GM18873 (cell line): ENCODE data around the gene KANK4.

ENCODE experiments used
- ATAC-seq: cut with Tn5 transposase; IDR thresholded peaks from one replicate; pipeline ENCODE4 v1.9.1; 2021; ENCODE audit warnings: mild to moderate bottlenecking, moderate library complexity, moderate number of reproducible peaks; ENCODE audit not compliant: unreplicated experiment, low FRiP score

KANK4 gene

GRCh38 chr1:62307895-62308492, 11.2 kb downstream of the KANK4 start:
- no peak for ATAC-seq

DNA sequence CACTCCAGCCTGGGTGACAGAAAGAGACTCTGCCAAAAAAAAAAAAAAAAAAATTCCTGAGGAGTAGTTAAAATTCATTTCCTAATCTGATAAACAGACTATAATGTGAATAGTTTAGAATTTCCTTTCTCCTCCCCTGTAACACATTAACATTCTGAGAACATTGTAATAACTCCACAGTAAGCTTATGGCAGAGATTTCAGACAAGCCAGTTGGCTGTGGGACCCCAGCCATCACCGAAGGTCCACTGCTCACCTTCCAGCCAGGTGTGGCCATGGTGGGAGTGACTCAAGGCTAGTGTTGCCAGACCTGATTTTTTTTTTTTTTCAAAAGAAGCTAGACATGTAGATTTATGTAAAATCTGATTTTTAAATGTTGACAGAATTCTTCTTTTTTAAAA, 11.8 kb downstream of the KANK4 start:
- no peak for ATAC-seq

DNA sequence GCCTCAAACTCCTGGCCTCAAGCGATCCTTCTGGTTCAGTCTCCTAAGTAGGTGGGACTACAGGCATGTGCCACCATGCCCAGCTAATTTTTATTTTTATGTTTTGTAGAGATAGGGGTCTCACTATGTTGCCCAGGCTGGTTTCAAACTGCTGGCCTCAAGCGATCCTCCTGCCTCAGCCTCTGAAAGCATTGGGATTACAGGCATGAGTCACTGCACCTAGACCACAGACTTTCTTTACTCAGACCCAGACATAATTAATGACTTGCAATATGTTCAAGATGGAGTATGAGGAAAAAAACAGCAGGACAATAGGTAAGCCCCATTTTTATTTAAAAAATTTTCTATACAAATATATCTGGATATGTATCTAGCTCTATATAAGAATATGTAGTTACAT, 13.2 kb downstream of the KANK4 start:
- ATAC-seq = no peak

GRCh38 chr1:62304975-62305374, 14.3 kb downstream of the KANK4 start:
- no peak for ATAC-seq

DNA sequence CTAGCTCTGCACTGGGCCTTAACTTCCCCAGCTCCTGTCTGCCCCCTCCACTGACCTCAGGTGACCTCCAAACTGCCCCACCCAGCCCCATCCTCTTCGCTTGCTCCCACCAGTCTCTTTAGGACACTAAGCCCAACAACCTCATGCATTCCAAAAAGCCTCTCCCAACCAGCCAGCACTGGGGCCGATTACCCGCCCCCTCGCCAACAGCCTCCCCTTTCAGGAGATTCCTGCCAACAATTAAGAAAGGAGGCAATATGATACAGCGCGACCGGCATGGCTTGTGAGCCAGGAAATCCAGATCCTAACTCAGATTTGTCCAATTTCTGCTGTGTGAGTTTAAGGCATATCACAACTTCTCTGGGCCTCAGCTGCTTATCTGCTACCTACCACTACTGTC, 14.7 kb downstream of the KANK4 start:
- no peak for ATAC-seq

GRCh38 chr1:62301726-62302390, 17.4 kb downstream of the KANK4 start:
- no peak for ATAC-seq

DNA sequence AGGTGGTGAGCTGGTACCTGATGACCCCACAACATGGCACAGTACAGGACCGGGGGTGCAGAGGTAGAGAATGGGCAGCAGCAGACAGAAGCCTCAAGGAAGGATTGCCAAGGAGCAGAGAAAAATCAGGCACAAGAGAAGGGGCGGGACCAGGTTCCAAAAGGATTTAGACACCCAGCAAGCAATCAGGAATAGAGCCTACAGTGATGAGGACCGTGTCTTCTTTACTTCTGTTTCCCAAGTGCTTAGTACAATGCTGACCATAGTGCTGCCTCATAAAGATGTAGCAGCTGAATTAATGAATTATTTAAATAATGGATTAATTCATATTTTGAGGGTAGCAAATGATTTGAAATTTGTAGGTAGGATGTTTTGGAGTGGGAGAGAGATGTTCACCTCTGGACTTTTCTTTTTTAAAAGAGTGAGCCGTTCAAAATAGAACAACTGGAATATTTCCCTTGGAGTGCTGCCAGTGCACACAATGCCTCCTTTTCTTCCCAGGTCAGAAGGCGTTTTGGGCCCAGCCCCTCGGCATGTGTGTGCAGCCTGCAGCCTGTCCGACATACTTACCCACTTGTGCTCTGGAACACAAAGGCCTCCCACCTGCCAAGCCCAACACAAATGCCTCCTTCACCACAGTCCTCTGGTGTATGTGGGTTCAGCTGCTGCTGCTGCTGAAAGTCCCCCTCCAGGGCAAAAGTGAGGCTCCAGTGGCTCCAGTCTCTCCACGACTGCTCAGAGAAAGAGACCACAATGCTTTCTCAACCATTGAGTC, 19.6 kb downstream of the KANK4 start:
- ATAC-seq = no peak

- no peak for ATAC-seq
These were observed 23.2 kb downstream of the KANK4 start for GRCh38 chr1:62295921-62296491.

DNA sequence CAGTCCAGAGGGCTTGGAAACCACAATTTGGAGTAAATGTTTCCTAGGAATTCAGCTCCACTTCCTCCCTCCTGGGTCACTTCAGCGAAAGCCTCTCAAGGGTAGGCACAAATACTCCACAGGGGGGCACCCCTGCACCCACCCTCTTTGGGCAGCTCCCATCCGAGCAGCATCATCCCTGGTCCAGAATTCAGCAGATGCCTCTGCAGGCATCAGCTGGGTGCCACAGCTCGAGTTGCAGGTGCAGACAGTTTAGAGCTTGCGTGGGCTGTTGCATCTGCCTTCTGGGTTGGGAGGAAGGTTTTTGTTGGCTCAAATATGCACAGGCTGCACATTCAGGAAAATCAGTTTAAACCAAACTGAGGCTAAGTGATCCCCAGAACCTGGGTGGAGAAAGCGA, 25.0 kb downstream of the KANK4 start:
- ATAC-seq = no peak

DNA sequence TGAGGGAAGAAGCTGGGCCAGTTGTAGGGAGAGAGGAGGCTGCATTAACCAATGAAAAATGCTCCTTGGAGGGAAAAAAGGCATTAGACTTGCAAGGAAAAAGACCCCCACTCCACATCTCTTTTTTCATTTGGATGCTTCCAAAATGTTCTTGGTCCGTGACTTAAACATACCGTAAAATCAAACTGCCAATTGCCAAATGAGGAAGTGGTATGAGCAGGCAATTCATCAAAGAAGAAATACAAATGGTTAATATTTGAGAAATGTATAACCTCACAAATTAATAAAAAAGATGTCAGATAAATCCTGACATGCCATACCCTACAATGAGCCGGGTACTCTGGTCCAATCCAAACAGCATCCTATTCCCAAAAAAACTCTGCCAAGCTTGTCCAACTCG, 30.6 kb downstream of the KANK4 start:
- ATAC-seq = no peak

DNA sequence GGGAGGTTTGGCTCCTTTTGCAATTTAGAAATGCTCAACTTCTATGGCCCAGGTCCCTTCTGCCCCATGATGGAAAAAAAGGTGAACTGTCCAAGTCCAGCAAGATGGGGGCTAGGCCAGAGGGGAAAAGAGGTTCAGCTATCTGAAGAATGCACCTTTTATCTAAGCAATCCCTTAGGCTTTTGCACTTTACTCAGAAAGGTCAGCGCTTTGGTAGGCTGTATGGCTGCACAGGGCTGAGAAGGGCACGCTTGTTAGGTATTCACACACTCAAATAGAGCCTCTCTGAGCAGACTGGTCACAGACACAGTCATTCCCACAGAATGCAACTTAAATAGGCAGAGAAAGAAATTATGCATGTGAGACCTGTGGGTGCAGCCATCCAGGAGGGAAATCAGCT, 31.0 kb downstream of the KANK4 start:
- no peak for ATAC-seq

DNA sequence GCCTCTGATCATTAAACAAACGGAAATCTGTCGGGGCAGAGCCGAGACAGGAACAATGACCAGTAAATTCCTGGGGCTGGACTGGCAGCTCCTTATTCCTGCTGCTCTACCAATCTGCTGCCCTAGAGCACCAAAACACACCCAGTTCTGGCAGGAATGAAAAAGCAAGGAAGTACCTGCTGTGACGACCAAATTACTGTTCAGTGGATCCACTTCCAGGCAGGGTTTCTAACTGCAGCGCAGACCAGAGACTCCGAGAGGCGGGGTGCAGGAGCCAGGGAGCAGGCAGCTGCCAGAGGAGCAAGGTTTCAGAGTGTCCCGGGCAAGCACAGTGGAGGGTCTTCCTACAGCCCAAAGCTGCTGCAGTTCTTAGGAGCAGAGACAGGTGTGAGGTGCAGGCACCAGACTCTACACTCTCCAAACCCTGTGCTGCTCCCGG, 32.4 kb downstream of the KANK4 start:
- no peak for ATAC-seq

GRCh38 chr1:62285984-62286785, 33.0 kb downstream of the KANK4 start:
- ATAC-seq = no peak

DNA sequence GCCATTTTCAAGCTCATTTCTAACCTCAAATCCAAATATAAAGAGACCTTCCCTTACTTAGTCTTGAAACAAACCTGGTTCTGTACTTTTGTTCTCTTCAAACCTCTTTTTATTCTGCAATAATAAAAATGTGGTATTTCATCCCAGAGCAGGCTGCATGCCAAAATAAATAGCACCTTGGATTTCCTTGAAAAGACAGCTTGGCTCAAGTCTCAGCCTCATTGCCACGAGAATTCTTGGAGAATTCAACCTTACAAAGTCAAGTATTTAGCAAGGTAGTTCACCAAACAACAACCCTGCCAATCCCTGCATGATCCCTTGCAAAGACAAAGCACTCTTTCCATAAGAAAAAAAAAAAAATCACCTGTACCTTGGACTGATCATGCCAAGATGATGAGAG, 33.8 kb downstream of the KANK4 start:
- no peak for ATAC-seq

DNA sequence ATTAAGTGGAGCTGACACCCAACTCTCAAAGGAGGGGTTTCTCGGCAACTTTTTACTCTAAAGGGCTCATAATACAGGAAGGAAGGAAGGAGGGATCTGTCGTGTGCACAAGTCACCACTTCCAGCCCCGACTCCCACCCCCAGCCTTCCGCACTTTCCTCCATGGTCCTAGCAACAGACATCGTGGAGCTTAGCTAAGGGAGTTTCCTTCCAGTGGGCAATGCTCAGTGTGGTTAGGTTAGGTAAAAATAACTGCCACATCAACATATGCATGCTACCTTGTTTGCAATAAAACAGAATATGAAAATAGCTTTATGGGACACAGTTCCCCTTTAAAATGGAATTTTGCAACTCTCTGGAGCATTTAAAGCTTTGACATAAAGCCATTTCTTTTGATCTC, 35.2 kb downstream of the KANK4 start:
- ATAC-seq = no peak

DNA sequence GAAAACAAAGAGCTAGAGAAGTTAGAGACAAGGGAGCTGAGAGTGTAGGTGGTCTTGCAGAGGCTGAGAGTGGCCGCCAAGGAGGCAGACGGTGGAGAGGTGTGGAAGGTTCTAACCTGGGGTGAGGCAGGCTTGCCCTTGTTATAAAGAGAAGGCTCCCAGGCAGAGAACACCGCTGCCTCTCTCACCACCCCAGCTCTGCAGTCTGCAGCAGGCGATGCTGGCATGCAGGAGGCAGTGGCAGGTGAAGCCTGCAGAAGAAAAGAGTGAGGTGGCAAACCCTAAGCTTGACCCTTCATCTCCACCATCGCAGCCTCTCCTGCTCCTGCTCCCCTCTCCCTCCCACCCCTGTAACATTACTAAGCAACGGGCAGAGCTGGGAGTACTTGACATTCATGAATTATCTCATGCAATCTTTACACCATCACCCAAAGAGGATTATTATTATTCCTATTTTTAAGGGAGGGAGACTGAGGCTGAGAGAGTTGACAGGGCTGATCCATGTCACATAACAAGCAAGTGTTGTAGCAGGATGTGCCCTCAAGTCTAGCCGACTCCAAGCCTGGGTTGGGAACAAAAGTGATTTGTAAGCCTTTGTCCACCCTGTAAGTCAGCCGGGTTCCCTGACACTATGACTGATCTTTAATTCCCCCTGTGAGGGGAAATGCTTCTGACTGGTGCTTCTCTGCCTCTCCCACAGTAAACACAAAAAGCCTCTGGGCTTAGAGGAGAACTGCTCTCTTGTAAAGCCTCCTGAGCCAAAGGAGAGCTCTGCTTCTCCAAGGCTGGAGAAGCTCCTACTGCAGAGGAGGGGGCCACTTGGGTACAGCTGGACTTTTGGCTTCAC, 36.1 kb downstream of the KANK4 start:
- ATAC-seq = no peak

GRCh38 chr1:62281922-62282555, 37.2 kb downstream of the KANK4 start:
- ATAC-seq = no peak

DNA sequence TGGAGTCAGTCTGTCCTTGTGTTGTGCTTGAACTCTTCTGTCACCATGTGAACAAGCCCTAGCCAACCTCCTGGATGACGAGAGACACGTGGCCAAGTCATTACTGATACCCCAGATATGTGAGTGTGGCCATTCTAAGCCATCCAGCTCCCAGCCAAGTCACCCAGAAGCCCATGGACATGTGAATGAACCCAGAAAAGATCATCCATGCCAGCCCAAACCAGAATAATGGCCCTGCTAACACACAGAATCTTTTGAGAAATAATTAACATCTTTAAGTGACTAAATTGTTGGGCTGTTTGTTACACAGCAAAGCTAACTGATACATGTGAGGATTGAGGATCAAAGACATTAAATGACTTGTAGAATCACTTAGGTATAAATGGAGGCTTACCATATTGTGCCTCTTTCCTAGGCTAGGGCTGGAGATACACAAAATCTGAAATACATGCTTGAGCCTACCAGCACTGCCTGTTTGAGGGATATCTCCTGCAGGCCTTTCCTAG, 38.2 kb downstream of the KANK4 start:
- ATAC-seq = no peak

GRCh38 chr1:62280150-62280549, 39.1 kb downstream of the KANK4 start:
- no peak for ATAC-seq
